ENCODE measurements around the gene RABL6.
A peak's percentile ranks its signal among the peaks of the same experiment; 100 is the strongest.
"Not testable (repeated sequence)": the region's sequence is repeated elsewhere in the genome, so short reads cannot be mapped to it uniquely, and the experiment has no call there.

The RABL6 gene

GRCh38 chr9:136796238-136796774 lies 11.4 kb upstream of the RABL6 start, which contains the start of gene CCDC183:
CCDC183 (plus strand) TSS chr9:136796338; CDS start chr9:136796398, 60 bp downstream.
- DNase-seq: no peak

- peak; percentile 11 for DNase-seq
Observed at GRCh38 chr9:136796775-136797347, 10.9 kb upstream of the RABL6 start.

- no peak for DNase-seq
Observed at GRCh38 chr9:136798708-136799078, 9.1 kb upstream of the RABL6 start.

DNA sequence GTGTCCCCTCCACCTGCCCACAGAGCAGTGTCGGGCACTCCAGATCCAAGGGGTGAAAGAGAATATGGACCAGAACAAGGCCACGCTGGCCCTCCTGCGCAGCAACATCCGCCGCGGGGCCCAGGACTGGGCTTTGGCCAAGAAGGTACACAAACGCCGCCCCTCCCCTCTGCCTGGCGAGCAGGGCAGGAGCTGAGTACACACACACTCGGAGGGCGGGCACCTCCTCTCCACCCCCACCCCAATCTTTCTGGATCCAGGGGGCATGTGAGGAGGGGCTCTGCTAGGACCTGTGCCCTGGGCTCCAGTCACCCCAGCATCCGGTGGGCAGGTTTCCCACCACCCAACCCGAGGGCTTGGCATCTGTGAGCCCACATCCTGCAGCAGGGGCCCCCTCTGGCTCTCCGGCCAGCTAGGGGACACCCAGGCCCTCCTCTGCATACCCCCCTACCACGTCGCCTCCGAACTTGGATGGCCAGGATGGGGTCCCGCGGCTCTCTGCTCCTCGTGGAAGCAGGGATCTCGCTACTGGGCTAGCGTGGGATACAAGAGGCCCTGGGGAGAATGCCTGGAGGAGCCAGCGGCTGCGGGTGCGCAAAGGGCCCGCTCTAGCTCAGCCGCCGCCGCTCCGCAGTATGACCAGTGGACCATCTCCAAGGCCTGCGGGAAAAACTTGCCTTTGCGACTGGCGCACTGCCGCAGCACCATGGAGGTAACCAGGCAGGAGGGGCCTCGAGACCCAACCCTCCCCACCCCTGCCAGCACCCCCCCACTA lies 8.5 kb upstream of the RABL6 start:
- no peak for DNase-seq

DNA sequence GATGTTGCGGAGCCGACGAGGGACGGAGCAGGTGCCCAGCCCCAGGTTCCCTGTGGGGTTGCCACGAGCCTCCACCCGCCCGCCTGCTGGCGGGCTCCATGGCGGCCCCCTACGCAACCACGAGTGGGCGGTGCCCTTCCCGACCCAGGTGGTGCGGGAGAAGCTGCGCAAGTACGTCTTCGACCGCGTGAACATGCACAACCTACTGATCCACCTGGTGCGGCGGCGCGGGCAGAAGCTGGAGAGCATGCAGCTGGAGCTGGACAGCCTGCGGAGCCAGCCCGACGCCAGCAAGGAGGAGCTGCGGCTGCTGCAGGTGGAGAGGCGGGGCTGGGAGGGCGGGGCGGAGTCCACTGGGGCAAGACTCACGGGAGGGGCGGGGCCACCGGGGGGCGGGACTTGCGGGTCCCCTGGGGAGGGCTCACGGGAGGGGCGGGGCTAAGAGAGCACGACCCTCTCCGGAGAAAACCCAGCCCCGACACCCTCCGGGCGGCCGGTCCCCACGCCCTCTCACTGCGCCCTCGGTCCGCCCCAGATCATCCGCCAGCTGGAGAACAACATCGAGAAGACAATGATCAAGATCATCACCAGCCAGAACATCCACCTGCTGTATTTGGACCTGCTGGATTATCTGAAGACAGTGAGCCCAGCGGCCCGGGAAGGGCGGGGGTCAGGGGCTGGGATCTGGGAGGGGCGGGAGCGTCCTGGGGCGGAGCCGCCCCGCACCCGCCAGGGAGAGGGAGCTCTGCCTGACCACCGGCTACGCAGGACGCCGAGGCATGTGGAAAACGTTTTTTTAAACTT lies 7.7 kb upstream of the RABL6 start:
- peak; percentile 62 for DNase-seq

DNA sequence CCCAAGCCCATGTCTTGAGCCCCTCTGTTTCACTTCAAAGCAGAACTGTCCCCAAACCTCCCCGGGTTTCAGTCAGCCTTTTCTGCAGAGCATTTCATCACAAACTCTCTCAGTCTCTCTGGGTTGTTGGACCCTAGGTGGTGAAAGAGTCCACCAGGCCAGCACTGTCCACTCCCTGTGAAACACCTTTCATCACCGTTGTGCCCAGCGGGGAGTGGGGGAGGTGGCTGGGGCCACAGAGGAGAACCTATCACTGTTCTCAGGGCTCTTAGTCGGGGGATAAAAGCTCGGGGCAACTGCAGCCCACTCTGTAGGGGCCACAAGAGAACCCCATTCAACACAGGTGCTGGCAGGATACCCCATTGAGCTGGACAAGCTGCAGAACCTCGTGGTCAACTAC lies 5.4 kb upstream of the RABL6 start:
- no peak for DNase-seq

- not testable (repeated sequence) for DNase-seq
Observed at GRCh38 chr9:136803009-136803550, 4.7 kb upstream of the RABL6 start.

- DNase-seq: no peak
Observed at GRCh38 chr9:136803551-136804508, 3.9 kb upstream of the RABL6 start.

DNA sequence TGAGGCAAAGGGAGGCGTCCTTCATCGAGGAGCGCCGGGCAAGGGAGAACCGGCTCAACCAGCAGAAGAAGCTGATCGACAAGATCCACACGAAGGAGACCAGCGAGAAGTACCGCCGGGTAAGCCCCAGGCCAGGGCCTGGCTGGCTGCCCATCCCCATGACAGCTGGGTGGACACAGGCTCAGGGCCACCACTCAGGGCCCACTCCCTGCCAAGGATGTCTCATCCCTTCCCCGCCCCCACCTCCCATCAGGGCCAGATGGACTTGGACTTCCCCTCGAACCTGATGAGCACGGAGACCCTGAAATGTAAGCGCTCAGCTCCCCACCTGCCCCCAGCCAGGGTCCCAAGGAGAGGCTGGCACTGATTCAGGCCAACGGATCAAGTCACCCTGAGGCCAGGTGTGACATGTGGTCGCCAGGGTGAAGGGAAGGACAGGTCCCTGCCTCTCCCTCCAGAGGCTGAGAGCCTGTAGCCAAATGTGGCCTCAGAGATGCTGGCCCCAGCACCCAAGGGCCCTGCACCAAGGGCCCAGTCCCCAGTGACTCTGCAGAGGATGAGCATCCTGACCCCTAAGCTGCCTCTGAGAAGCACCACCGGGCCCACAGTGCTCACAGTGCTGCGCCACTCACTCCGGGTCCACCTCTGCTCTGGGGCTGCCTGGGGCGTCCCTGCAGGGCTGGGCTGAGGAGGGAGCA lies 3.1 kb upstream of the RABL6 start:
- DNase-seq: no peak

- no peak for DNase-seq
Observed at GRCh38 chr9:136805207-136805740, 2.5 kb upstream of the RABL6 start.

- no peak for DNase-seq
Observed at GRCh38 chr9:136806067-136806466, 1.7 kb upstream of the RABL6 start.

GRCh38 chr9:136806631-136807201 lies 1.0 kb upstream of the RABL6 start:
- no peak for DNase-seq

GRCh38 chr9:136808075-136808805 lies 492 bp downstream of the RABL6 start:
- no peak for DNase-seq

GRCh38 chr9:136808806-136809158 lies 1.0 kb downstream of the RABL6 start:
- peak; percentile 33 for DNase-seq

DNA sequence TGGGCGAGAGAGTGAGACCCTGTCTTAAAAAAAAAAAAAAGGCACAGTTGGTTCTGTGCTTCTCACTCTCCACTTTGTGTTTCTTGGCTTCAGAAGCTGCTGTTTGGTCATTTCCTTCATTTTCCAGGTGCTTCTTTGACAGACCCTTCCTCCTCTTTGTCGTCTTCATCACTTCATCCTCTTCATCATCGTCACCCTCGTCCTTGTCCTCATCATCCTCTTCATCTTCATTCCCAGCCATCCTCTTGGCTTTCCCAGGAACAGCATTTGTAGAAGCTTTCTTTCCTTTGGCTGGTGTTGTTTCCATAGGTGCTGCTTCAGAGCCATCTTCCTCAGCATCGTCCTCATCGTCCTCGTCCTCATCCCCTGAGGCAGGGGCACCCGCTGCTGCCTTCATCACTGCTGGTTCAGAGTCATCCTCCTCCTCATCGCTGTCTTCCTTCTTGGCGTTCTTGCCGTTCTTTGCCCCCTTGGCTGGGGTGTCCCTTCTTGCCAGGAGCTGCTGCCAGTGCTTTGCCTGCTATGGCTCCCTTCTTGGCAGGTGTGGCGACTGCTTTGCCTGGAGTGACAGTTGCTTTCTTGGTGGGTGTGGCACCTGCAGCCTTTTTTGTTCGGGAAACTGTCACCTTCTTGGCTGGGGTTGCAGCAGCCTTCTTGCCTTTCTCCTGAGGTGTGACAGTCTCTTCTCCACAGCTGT lies 7.1 kb downstream of the RABL6 start:
- no peak for DNase-seq

GRCh38 chr9:136815422-136815782 lies 7.7 kb downstream of the RABL6 start:
- DNase-seq: no peak

DNA sequence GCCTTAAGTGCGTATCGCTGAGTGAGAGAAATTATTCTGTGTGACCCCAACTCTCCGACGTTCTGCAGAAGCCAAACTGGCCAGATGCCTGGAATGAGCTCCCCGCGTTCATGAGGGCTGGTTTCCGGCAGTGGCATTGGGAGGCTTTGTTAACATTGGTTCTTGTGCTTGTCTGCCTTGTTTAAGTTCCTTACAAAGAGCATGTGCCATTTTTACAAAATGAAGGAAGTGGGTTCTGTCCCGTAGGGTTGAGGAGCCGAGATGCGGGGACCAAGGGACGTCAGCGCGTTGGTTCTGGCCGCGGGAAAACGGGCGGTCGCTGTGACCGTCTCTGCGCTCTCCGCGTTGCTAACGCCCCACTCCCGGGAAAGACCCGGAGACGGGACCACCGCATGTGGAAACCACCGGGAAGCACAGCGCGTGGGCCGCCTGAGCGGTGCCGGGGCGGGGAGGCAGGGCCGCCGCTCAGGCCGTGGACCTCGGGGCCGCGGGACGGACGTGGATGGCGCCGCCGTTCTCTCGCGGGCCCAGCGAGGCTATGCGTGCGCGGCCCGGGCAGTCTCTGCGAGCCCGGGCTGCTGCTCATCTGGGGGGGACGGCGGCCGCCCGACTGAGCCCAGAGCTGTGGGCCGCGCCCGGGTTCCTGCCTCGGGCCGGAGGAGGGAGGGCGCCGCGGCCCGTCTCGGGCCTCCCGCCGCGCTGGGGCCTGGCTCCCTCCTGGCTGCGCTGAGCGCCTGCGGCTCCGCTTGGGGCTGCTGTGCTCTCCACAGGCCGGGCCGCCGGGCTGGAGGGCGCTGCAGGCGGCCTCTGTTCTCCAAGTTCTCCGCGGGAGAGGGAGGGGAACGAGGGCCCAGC lies 13.4 kb downstream of the RABL6 start:
- DNase-seq: no peak

DNA sequence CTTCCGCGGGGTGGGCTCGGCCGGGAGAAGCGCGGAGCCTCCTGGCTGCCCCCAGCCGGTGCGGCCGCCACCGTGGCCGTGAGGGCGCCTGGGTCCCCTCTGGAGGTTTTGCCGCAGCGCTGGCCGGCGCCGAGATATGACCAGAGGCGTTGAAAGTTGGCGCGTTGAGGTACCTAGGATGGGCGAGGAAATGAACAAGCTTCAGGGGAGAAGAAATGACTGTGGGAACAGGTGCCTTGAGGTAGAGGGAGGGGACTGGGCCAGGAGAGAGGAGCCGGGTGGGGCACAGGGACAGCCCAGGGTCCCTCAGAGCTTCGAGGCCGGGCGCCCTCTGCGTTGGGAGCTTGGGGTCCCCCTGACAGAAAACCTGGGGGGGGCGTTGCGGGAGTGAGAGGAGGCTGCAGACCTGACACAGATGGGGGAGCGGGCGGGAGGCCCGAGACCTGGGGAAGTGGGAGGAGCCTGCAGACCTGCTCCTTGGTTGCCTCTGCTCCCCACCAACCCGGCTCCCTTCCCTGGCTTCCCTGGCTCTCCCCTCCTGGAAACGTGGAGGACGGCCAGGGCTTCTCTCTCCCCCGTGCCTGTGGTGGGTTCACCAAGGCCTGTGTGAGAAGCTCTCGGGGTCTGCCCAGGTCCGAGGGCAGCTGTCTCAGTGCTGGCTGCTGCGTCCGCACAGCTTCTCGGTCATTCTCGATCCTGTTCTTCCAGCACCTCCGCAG lies 14.2 kb downstream of the RABL6 start:
- DNase-seq: no peak

All from kidney glomerular epithelial cell (primary cell).